ENCODE results near the gene CDX1. TPM values are rescaled to one million over a fixed set of nuclear protein-coding genes. Genes with fewer than 3 reads are reported as not detected.
A peak's percentile ranks its signal among the peaks of the same experiment; 100 is the strongest.

CDX1 gene
- polyA plus RNA-seq, 1 experiment: 0.97 TPM

GRCh38 chr5:150213530-150213929 lies 47.0 kb downstream of the CDX1 start:
- no peaks in the 10 kb centered on the region for H3K36me3 ChIP-seq (ENCODE audit: control insufficient read depth, insufficient read depth, low read length)
- TF ChIP-seq, protein P1, sequence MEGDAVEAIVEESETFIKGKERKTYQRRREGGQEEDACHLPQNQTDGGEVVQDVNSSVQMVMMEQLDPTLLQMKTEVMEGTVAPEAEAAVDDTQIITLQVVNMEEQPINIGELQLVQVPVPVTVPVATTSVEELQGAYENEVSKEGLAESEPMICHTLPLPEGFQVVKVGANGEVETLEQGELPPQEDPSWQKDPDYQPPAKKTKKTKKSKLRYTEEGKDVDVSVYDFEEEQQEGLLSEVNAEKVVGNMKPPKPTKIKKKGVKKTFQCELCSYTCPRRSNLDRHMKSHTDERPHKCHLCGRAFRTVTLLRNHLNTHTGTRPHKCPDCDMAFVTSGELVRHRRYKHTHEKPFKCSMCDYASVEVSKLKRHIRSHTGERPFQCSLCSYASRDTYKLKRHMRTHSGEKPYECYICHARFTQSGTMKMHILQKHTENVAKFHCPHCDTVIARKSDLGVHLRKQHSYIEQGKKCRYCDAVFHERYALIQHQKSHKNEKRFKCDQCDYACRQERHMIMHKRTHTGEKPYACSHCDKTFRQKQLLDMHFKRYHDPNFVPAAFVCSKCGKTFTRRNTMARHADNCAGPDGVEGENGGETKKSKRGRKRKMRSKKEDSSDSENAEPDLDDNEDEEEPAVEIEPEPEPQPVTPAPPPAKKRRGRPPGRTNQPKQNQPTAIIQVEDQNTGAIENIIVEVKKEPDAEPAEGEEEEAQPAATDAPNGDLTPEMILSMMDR (IDR thresholded peaks at IDR 0.05; ENCODE audit: insufficient read depth, low read depth, low read length): no peak
- no peak overlapping the region for H3K4me3 ChIP-seq (ENCODE audit: low read depth, low read length)
- DNase-seq (ENCODE audit: low read depth): no peak
- H3K27me3 ChIP-seq (ENCODE audit: control insufficient read depth, insufficient read depth, low read length): no peaks in the 10 kb centered on the region
- ChIA-PET CTCF (interaction anchor here (0.7 to 3.5 kb wide), 12 partner anchors 14 to 386 kb away, joined by 3 to 26 read pairs (median 4); no protein-coding TSS in a partner anchor), POLR2A (no interaction called here)

GRCh38 chr5:150214289-150214688 lies 47.7 kb downstream of the CDX1 start:
- Histone ChIP-seq H3K4me3 (ENCODE audit: low read depth, low read length) (no peak overlapping the region), H3K36me3 (ENCODE audit: control insufficient read depth, insufficient read depth, low read length) (no peaks in the 10 kb centered on the region), H3K27me3 (ENCODE audit: control insufficient read depth, insufficient read depth, low read length) (no peaks in the 10 kb centered on the region)
- ChIA-PET CTCF (interaction anchor here (0.9 to 3.5 kb wide), 15 partner anchors 15 to 386 kb away, joined by 3 to 26 read pairs (median 4); no protein-coding TSS in a partner anchor), POLR2A (interaction anchor here (0.6 kb wide), 2 partner anchors 40 to 380 kb away, joined by 3 read pairs; no protein-coding TSS in a partner anchor)
- TF ChIP-seq, protein P1 (IDR thresholded peaks at IDR 0.05; ENCODE audit: insufficient read depth, low read depth, low read length): peak; percentile 46
- no peak for DNase-seq (ENCODE audit: low read depth)

GRCh38 chr5:150215979-150216944 lies 49.7 kb downstream of the CDX1 start:
- Histone ChIP-seq H3K4me3 (ENCODE audit: low read depth, low read length) (no peak overlapping the region), H3K27me3 (ENCODE audit: control insufficient read depth, insufficient read depth, low read length) (0 out of 2 replicates have a peak, but pooled peaks cover under 1% of the 10 kb centered on the region), H3K36me3 (ENCODE audit: control insufficient read depth, insufficient read depth, low read length) (no peaks in the 10 kb centered on the region)
- ChIA-PET CTCF (interaction anchor here (0.7 to 3.5 kb wide), 7 partner anchors 10 to 382 kb away, joined by 3 to 26 read pairs (median 3); no protein-coding TSS in a partner anchor), POLR2A (no interaction called here)
- TF ChIP-seq, protein P1 (IDR thresholded peaks at IDR 0.05; ENCODE audit: insufficient read depth, low read depth, low read length): no peak
- DNase-seq (ENCODE audit: low read depth): no peak

DNA sequence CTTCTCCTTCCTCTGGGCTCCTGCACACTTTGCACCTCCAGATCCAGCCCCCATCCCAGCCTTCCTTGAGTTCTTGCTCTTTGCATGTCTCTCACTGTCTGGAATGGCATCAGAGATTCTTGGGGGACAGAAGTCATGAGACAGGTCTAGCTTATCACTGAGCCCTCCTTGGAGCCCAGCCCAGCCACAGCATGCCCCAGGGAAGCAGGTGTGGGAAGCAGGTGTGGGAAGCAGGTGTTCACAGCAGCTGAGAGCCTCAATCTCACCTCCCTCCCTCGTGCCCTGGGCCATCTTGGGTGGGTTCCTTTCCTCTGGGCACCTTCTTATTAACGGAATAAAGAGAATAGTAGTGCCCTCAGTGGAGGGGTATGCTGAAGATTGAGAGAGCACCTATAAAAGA lies 50.5 kb downstream of the CDX1 start:
- POLR2A ChIA-PET: no interaction called here
- TF ChIP-seq, protein P1 (IDR thresholded peaks at IDR 0.05; ENCODE audit: insufficient read depth, low read depth, low read length): no peak
- CTCF ChIA-PET: interaction anchor here (0.6 to 3.5 kb wide), 12 partner anchors 11 to 383 kb away, joined by 3 to 26 read pairs (median 6); no protein-coding TSS in a partner anchor

More for the DNA sequence above, 50.5 kb downstream of the CDX1 start:
- DNase-seq (ENCODE audit: low read depth): no peak
- peaks cover 1% of the 10 kb centered on the region; the same call in 1 of the 2 replicates for H3K27me3 ChIP-seq (ENCODE audit: control insufficient read depth, insufficient read depth, low read length)
- H3K4me3 ChIP-seq (ENCODE audit: low read depth, low read length): no peak overlapping the region
- H3K36me3 ChIP-seq (ENCODE audit: control insufficient read depth, insufficient read depth, low read length): no peaks in the 10 kb centered on the region
